Stomach (tissue), 4 donors: ENCODE measurements around the gene CD300LF.

Experiments used
- POLR2A ChIP-seq, 4 donors: fragments of 450-650 bp; IDR thresholded peaks; one replicate each; pipeline ENCODE4 v1.6.1; 2016; ENCODE audit warnings: antibody characterized with exemption in 4 of 4, control low read depth in 2 of 4, mild to moderate bottlenecking in 1 of 4, moderate library complexity in 1 of 4
- POLR2AphosphoS5 ChIP-seq, 3 donors: sonication (generic); formaldehyde crosslinking; IDR thresholded peaks; one replicate each; pipeline ENCODE4 v1.6.1; 2016; ENCODE audit warnings: antibody characterized with exemption in 3 of 3
- TF ChIP-seq, protein P1 (sequence below), 7 experiments: fragments of 450-650 bp in 4 of 7; fragments of 200-600 bp in 3 of 7; sonication (generic) in 3 of 7; IDR thresholded peaks; one replicate each; pipeline ENCODE4 v1.5.1; 2016 to 2019; ENCODE audit warnings: antibody characterized with exemption in 7 of 7, control low read depth in 2 of 7, mild to moderate bottlenecking in 1 of 7

- TF ChIP-seq POLR2A (IDR thresholded peaks at IDR 0.05) (no peak), POLR2AphosphoS5 (IDR thresholded peaks at IDR 0.05) (no peak)
- TF ChIP-seq, protein P1, sequence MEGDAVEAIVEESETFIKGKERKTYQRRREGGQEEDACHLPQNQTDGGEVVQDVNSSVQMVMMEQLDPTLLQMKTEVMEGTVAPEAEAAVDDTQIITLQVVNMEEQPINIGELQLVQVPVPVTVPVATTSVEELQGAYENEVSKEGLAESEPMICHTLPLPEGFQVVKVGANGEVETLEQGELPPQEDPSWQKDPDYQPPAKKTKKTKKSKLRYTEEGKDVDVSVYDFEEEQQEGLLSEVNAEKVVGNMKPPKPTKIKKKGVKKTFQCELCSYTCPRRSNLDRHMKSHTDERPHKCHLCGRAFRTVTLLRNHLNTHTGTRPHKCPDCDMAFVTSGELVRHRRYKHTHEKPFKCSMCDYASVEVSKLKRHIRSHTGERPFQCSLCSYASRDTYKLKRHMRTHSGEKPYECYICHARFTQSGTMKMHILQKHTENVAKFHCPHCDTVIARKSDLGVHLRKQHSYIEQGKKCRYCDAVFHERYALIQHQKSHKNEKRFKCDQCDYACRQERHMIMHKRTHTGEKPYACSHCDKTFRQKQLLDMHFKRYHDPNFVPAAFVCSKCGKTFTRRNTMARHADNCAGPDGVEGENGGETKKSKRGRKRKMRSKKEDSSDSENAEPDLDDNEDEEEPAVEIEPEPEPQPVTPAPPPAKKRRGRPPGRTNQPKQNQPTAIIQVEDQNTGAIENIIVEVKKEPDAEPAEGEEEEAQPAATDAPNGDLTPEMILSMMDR (IDR thresholded peaks at IDR 0.05), result no peak
Measured at GRCh38 chr17:74682471-74683190, 30.1 kb downstream of the CD300LF start.
